ENCODE measurements around the gene RIC1.

RIC1 gene

GRCh38 chr9:5587024-5587423 is 41.9 kb upstream of the RIC1 start (continued):
- no peak for TF ChIP-seq ZNF610 (tag by site-specific recombination; IDR thresholded peaks at IDR 0.05; ENCODE audit: borderline replicate concordance)
- TF ChIP-seq ZNF184 (tag by site-specific recombination; IDR thresholded peaks at IDR 0.05), result no peak
- no peak for TF ChIP-seq ZNF548 (tag by site-specific recombination; IDR thresholded peaks at IDR 0.05)
- no peak for TF ChIP-seq PBX3 (CRISPR knock-in tag; IDR thresholded peaks at IDR 0.05)
- no peak for TF ChIP-seq ZBTB8A (tag by site-specific recombination; IDR thresholded peaks at IDR 0.05)
- TF ChIP-seq ZNF639 (tag by site-specific recombination; IDR thresholded peaks at IDR 0.05), result no peak
- TF ChIP-seq ZNF138 (tag by site-specific recombination; IDR thresholded peaks at IDR 0.05; ENCODE audit: borderline replicate concordance), result no peak
- TF ChIP-seq ZNF155 (tag by site-specific recombination; IDR thresholded peaks at IDR 0.05), result no peak
- no peak for TF ChIP-seq ZNF2 (tag by site-specific recombination; IDR thresholded peaks at IDR 0.05)
- TF ChIP-seq ZNF596 (tag by site-specific recombination; IDR thresholded peaks at IDR 0.05), result no peak

GRCh38 chr9:5592231-5592630 is 36.7 kb upstream of the RIC1 start:
- Histone ChIP-seq H3K4me1 (ENCODE audit: control insufficient read depth, insufficient read depth, low read length) (no peaks in the 10 kb centered on the region), H3K4me3 (ENCODE audit: low read depth, low read length) (no peak overlapping the region), H3K9me3 (ENCODE audit: control insufficient read depth, insufficient read depth, low read depth, low read length) (no peaks in the 10 kb centered on the region), H3K27ac (ENCODE audit: extremely low read depth, low read depth, low read length) (no peak overlapping the region), H3K36me3 (ENCODE audit: control insufficient read depth in 2 of 2, insufficient read depth in 1 of 2, low read length in 2 of 2) (no peaks in the 10 kb centered on the region)
- POLR2A ChIA-PET, result no interaction called here
- TF ChIP-seq ZNF121 (tag by site-specific recombination; IDR thresholded peaks at IDR 0.05) (no peak), ZBTB1 (tag by site-specific recombination; IDR thresholded peaks at IDR 0.05) (no peak), ZNF624 (tag by site-specific recombination; IDR thresholded peaks at IDR 0.05) (no peak), ZNF133 (tag by site-specific recombination; IDR thresholded peaks at IDR 0.05) (no peak), ZNF548 (tag by site-specific recombination; IDR thresholded peaks at IDR 0.05) (no peak), BCL11B (tag by site-specific recombination; IDR thresholded peaks at IDR 0.05; ENCODE audit: low read depth) (no peak), ZNF585B (tag by site-specific recombination; IDR thresholded peaks at IDR 0.05) (no peak), ZNF658 (tag by site-specific recombination; IDR thresholded peaks at IDR 0.05) (no peak), YY2 (tag by site-specific recombination; IDR thresholded peaks at IDR 0.05) (no peak), ZNF19 (tag by site-specific recombination; IDR thresholded peaks at IDR 0.05; ENCODE audit: low read depth) (no peak), ZNF501 (tag by site-specific recombination; IDR thresholded peaks at IDR 0.05) (no peak)
- CTCF ChIA-PET, result interaction anchor here (0.6 to 1.5 kb wide), 5 partner anchors 8 to 1191 kb away, joined by 3 to 11 read pairs (median 4); no protein-coding TSS in a partner anchor

DNA sequence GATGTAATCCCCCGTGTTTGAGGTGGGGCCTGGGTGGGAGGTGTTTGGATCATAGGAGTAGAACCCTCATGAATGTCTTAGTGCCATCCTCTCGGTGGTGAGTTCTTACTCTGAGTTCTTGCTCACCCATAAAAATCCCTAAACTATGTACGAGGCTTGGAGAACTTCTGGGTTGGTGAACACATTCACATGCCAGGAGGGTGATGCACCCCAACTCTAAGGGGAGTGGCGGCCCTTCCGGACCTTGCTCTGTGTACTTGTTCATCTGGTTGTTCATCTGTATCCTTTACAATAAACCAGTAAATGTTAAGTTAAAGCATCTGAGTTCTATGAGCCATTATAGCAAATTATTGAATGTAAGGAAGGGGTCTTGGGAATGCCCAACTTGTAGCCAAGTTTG is 36.0 kb upstream of the RIC1 start:
- no peaks in the 10 kb centered on the region for H3K36me3 ChIP-seq (ENCODE audit: control insufficient read depth in 2 of 2, insufficient read depth in 1 of 2, low read length in 2 of 2)
- H3K27ac ChIP-seq (ENCODE audit: extremely low read depth, low read depth, low read length), result no peak overlapping the region
- no peaks in the 10 kb centered on the region for H3K4me1 ChIP-seq (ENCODE audit: control insufficient read depth, insufficient read depth, low read length)
- ChIA-PET POLR2A (no interaction called here), CTCF (interaction anchor here (0.6 to 0.7 kb wide), 2 partner anchors 613 to 1190 kb away, joined by 3 to 5 read pairs; no protein-coding TSS in a partner anchor)
- H3K4me3 ChIP-seq (ENCODE audit: low read depth, low read length), result no peak overlapping the region
- no peaks in the 10 kb centered on the region for H3K9me3 ChIP-seq (ENCODE audit: control insufficient read depth, insufficient read depth, low read depth, low read length)
- TF ChIP-seq ZNF768 (tag by site-specific recombination; IDR thresholded peaks at IDR 0.05) (no peak), GFI1B (tag by site-specific recombination; IDR thresholded peaks at IDR 0.05) (no peak), ZNF394 (tag by site-specific recombination; IDR thresholded peaks at IDR 0.05; ENCODE audit: borderline replicate concordance) (no peak), OVOL3 (tag by site-specific recombination; IDR thresholded peaks at IDR 0.05) (no peak), ZNF354C (tag by site-specific recombination; IDR thresholded peaks at IDR 0.05; ENCODE audit: borderline replicate concordance, low read depth) (no peak), ZBTB48 (tag by site-specific recombination; IDR thresholded peaks at IDR 0.05) (no peak), ZNF24 (tag by site-specific recombination; IDR thresholded peaks at IDR 0.05) (no peak), SP7 (tag by site-specific recombination; IDR thresholded peaks at IDR 0.05) (no peak), ZNF548 (tag by site-specific recombination; IDR thresholded peaks at IDR 0.05) (no peak), ZNF664 (tag by site-specific recombination; IDR thresholded peaks at IDR 0.05) (no peak), ZNF311 (tag by site-specific recombination; IDR thresholded peaks at IDR 0.05; ENCODE audit: borderline replicate concordance) (no peak), ZNF223 (tag by site-specific recombination; IDR thresholded peaks at IDR 0.05) (no peak), ZNF335 (tag by site-specific recombination; conservative IDR thresholded peaks at IDR 0.05) (no peak)
- TF ChIP-seq, protein P1, sequence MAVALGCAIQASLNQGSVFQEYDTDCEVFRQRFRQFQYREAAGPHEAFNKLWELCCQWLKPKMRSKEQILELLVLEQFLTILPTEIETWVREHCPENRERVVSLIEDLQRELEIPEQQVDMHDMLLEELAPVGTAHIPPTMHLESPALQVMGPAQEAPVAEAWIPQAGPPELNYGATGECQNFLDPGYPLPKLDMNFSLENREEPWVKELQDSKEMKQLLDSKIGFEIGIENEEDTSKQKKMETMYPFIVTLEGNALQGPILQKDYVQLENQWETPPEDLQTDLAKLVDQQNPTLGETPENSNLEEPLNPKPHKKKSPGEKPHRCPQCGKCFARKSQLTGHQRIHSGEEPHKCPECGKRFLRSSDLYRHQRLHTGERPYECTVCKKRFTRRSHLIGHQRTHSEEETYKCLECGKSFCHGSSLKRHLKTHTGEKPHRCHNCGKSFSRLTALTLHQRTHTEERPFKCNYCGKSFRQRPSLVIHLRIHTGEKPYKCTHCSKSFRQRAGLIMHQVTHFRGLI (tag by site-specific recombination; IDR thresholded peaks at IDR 0.05), result no peak
